ENCODE results near the gene DNAJA3.

GRCh38 chr16:4481963-4482362, 56.3 kb downstream of the DNAJA3 start:
- no peak for TF ChIP-seq MXI1 (IDR thresholded peaks at IDR 0.05; ENCODE audit: borderline replicate concordance, low read depth, low read length)
- peak; percentile 92 for TF ChIP-seq MAFK (IDR thresholded peaks at IDR 0.05; ENCODE audit: low read depth, low read length)
- TF ChIP-seq RAD21 (IDR thresholded peaks at IDR 0.05; ENCODE audit: low read length), result no peak
- TF ChIP-seq CTCF (conservative IDR thresholded peaks at IDR 0.05; ENCODE audit: low read depth, low read length), result no peak
- TF ChIP-seq USF2 (IDR thresholded peaks at IDR 0.05; ENCODE audit: low read depth, low read length), result no peak
- TF ChIP-seq RCOR1 (IDR thresholded peaks at IDR 0.05; ENCODE audit: insufficient replicate concordance, low read length), result no peak
- TF ChIP-seq POLR2A (IDR thresholded peaks at IDR 0.05; ENCODE audit: low read depth, low read length), result no peak
- TF ChIP-seq FOS (IDR thresholded peaks at IDR 0.05; ENCODE audit: low read depth, low read length), result no peak
- no peak for TF ChIP-seq RFX5 (IDR thresholded peaks at IDR 0.05; ENCODE audit: low read depth, low read length)
- no peak for TF ChIP-seq CHD1 (IDR thresholded peaks at IDR 0.05; ENCODE audit: low read depth, low read length)
- no peak for TF ChIP-seq NFE2L2 (IDR thresholded peaks at IDR 0.05; ENCODE audit: low read depth, low read length)
- TF ChIP-seq ELK1 (IDR thresholded peaks at IDR 0.05; ENCODE audit: borderline replicate concordance, low read depth, low read length), result no peak
- no peak for TF ChIP-seq BHLHE40 (IDR thresholded peaks at IDR 0.05; ENCODE audit: low read depth, low read length)
